ENCODE data around the gene ARID4B.

- peak in 3 of 4 experiments; percentile 42 to 46 (median 43) for TF ChIP-seq CTCF (IDR thresholded peaks at IDR 0.05)
- peak; percentile 96 for TF ChIP-seq POLR2AphosphoS5 (IDR thresholded peaks at IDR 0.05)
- TF ChIP-seq POLR2A (IDR thresholded peaks at IDR 0.05) = peak; percentile 92 to 97
Measured at GRCh38 chr1:235160957-235161684, 166.9 kb downstream of the ARID4B start, which contains the start of gene RBM34.

Measured in gastroesophageal sphincter (tissue), 3 donors.